Osteoblast (primary cell): ENCODE measurements around the gene CCDC9. TPM values are rescaled to one million over a fixed set of nuclear protein-coding genes. Genes with fewer than 3 reads are reported as not detected.
A peak's percentile ranks its signal among the peaks of the same experiment; 100 is the strongest.

Source experiments
- DNase-seq: peaks from one replicate; pipeline ENCODE4 v3.0.0; 2011; ENCODE audit warnings: low spot score, mixed read lengths; ENCODE audit not compliant: insufficient read length; ENCODE audit errors: missing footprints
- H2AFZ ChIP-seq: 2 replicates; pipeline ENCODE4 v1.6.0; 2011; ENCODE audit warnings: mild to moderate bottlenecking, low read length
- H3K27ac ChIP-seq: 2 replicates; pipeline ENCODE4 v1.5.1; 2011; ENCODE audit warnings: mild to moderate bottlenecking, low read depth, low read length, moderate library complexity
- H3K27me3 ChIP-seq: 2 replicates; pipeline ENCODE4 v1.6.0; 2012; ENCODE audit warnings: mild to moderate bottlenecking, control low read depth, inconsistent platforms, low read length, moderate library complexity; ENCODE audit not compliant: insufficient read depth
- H3K36me3 ChIP-seq: 2 replicates; pipeline ENCODE4 v1.5.1; 2011; ENCODE audit warnings: mild to moderate bottlenecking, low read length, control low read depth, moderate library complexity; ENCODE audit not compliant: insufficient read depth
- H3K4me1 ChIP-seq: 2 replicates; pipeline ENCODE4 v1.5.1; 2011; ENCODE audit warnings: mild to moderate bottlenecking, low read length, control low read depth, moderate library complexity; ENCODE audit not compliant: insufficient read depth
- H3K4me2 ChIP-seq: 2 replicates; pipeline ENCODE4 v1.6.0; 2011; ENCODE audit warnings: mild to moderate bottlenecking, low read length; ENCODE audit not compliant: insufficient read depth
- H3K4me3 ChIP-seq: fragments of 200-600 bp; sonication (generic); 3 replicates; pipeline ENCODE4 v1.5.1; 2012; ENCODE audit warnings: mild to moderate bottlenecking, low read length, inconsistent platforms; ENCODE audit not compliant: insufficient read depth
- H3K79me2 ChIP-seq: 2 replicates; pipeline ENCODE4 v1.6.0; 2012; ENCODE audit warnings: mild to moderate bottlenecking, low read length, control low read depth, inconsistent platforms; ENCODE audit not compliant: insufficient read depth
- H3K9me3 ChIP-seq: 2 replicates; pipeline ENCODE4 v1.5.1; 2011; ENCODE audit warnings: low read depth, low read length, control low read depth
- H4K20me1 ChIP-seq: 2 replicates; pipeline ENCODE4 v1.6.0; 2012; ENCODE audit warnings: mild to moderate bottlenecking, low read length, control low read depth; ENCODE audit not compliant: insufficient read depth
- total RNA-seq: library from RNA; depleted of rRNA; stranded (reverse); fragments of >200 nt; gene quantifications from 2 replicates; pipeline ENCODE4 v1.2.3, GENCODE V29; 2012
- TF ChIP-seq, protein P1 (sequence below): IDR thresholded peaks from 2 replicates; pipeline ENCODE4 v1.5.1; 2011; ENCODE audit warnings: mild to moderate bottlenecking, low read depth, low read length, moderate library complexity; ENCODE audit errors: extremely low read depth

Gene CCDC9
- total RNA-seq, 1 donor = 7.6 TPM

DNA sequence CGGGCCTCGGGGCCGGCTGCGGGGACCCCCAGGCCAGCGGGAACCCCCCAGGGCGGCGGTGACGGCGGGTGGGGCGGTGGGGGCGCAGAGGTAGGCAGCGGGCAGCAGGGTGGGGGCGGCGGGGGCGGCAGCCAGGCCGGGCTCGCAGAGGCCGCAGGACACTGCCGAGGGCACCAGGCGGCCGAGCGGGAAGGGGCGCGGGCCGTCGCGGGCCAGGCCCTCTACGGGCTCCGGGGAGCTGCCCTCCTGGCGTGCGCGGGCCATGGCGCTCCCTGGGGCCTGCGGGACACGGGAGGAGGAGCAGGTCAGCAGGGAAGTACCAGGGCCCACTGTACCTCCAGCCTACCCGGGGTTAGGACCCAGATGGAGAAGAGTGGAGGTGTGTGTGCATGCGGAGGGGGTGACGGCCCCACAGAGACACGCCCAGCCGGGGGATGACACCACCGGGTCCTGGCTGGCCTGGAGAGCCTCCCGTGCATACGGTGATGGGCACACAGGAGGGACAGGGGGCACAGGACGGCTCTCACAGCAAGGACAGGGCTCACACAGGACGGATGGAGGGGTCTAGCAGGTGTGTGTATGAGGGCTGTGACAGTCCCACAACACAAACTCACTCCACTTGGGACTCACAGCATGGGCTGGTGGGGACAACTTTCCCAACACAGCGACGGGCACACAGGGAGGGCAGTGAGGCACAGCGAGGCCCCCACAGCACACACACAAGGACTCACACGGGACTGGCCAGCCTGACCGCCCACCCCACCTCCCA lies 28.0 kb upstream of the CCDC9 start:
- TF ChIP-seq, protein P1, sequence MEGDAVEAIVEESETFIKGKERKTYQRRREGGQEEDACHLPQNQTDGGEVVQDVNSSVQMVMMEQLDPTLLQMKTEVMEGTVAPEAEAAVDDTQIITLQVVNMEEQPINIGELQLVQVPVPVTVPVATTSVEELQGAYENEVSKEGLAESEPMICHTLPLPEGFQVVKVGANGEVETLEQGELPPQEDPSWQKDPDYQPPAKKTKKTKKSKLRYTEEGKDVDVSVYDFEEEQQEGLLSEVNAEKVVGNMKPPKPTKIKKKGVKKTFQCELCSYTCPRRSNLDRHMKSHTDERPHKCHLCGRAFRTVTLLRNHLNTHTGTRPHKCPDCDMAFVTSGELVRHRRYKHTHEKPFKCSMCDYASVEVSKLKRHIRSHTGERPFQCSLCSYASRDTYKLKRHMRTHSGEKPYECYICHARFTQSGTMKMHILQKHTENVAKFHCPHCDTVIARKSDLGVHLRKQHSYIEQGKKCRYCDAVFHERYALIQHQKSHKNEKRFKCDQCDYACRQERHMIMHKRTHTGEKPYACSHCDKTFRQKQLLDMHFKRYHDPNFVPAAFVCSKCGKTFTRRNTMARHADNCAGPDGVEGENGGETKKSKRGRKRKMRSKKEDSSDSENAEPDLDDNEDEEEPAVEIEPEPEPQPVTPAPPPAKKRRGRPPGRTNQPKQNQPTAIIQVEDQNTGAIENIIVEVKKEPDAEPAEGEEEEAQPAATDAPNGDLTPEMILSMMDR = no peak
- Histone ChIP-seq H3K27me3 (no peaks in the 10 kb centered on the region), H3K4me3 (peak overlapping the region; percentile 88), H3K4me1 (peaks cover 54% of the 10 kb centered on the region), H3K79me2 (peaks cover 50% of the 10 kb centered on the region), H3K4me2 (peak overlapping the region; percentile 96), H4K20me1 (peaks cover 16% of the 10 kb centered on the region), H3K36me3 (peaks cover 6% of the 10 kb centered on the region), H3K9me3 (no peaks in the 10 kb centered on the region), H2AFZ (no peak overlapping the region), H3K27ac (peak overlapping the region; percentile 80)
- DNase-seq = peak; percentile 86

DNA sequence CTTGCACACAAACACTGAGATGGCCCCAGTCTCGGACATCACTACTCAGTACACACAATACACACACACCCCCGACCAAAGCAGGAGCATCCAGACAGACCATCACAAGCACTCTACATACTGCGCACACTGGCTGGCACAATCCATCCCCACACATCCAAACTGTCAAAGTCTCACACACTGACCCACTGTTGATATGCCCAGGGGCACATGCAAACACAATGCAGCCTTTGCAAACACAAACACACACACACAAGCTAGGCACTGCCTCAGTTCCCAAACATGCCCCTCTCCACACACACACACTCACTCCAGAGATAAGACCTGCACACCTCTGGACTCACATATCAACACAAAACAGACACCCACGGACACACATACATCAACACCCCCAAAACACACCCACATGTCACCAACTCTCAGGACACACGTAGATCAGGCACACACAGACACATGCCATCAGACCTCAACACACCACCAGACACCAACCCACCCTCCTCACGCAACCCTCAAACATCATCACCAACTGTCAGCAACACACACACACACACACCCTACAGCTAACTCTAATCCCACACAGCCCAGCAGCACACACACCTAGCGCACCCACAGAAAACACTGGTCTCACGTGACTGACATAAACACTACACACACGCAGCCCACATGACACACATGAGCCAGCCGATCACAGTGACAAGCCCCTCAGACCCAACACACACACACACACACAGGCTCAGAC lies 27.2 kb upstream of the CCDC9 start:
- peaks cover 54% of the 10 kb centered on the region for H3K4me1 ChIP-seq
- H3K79me2 ChIP-seq = peaks cover 48% of the 10 kb centered on the region
- H3K9me3 ChIP-seq = no peaks in the 10 kb centered on the region
- no peaks in the 10 kb centered on the region for H3K27me3 ChIP-seq
- H2AFZ ChIP-seq = no peak overlapping the region
- H3K36me3 ChIP-seq = peaks cover 6% of the 10 kb centered on the region
- H3K27ac ChIP-seq = peak overlapping the region; percentile 68
- H4K20me1 ChIP-seq = peaks cover 16% of the 10 kb centered on the region
- peak overlapping the region; percentile 88 for H3K4me3 ChIP-seq
- peak overlapping the region; percentile 96 for H3K4me2 ChIP-seq
- DNase-seq = peak; percentile 93
- TF ChIP-seq, protein P1 = no peak

DNA sequence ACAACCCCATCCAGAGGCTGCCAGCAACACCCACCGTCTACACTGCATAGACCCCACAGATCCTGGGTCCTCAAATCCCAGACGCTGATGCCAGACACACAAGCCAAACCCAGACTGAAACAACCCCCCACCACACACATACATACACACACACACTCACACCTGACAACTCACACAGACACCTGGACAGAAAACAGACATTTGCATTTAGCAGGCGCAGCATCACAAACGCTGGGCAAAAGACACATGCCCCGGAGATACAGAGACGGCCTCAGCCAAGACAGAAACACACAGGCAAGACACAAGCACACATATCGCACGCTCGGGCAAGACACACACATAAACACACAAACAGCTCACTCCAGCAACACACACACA lies 26.7 kb upstream of the CCDC9 start:
- no peaks in the 10 kb centered on the region for H3K27me3 ChIP-seq
- H3K27ac ChIP-seq = peak overlapping the region; percentile 68
- TF ChIP-seq, protein P1 = no peak
- H4K20me1 ChIP-seq = peaks cover 16% of the 10 kb centered on the region
- no peaks in the 10 kb centered on the region for H3K9me3 ChIP-seq
- H3K4me2 ChIP-seq = peak overlapping the region; percentile 96
- H3K4me3 ChIP-seq = peak overlapping the region; percentile 88
- DNase-seq = peak; percentile 84
- H2AFZ ChIP-seq = peak overlapping the region; percentile 32
- H3K36me3 ChIP-seq = peaks cover 6% of the 10 kb centered on the region
- H3K4me1 ChIP-seq = peaks cover 54% of the 10 kb centered on the region
- peaks cover 44% of the 10 kb centered on the region for H3K79me2 ChIP-seq
